Heart left ventricle (tissue), 16 donors: ENCODE results near the gene DLGAP1. TPM values are rescaled to one million over a fixed set of nuclear protein-coding genes. Genes with fewer than 3 reads are reported as not detected.
"Not testable (repeated sequence)": the region's sequence is repeated elsewhere in the genome, so short reads cannot be mapped to it uniquely, and the experiment has no call there.

Experiments used
- ATAC-seq, 4 donors: fragments of 200-7000 bp; cut with Tn5 transposase; one replicate each; pipeline ENCODE4 v1.9.1; 2020 to 2022; ENCODE audit warnings: moderate library complexity in 4 of 4, mild to moderate bottlenecking in 3 of 4, moderate number of reproducible peaks in 1 of 4
- DNase-seq, 5 donors: peaks; one replicate each; pipeline ENCODE4 v3.0.0-alpha.2; 2020
- H3K27ac ChIP-seq, 12 donors: fragments of 200-600 bp; sonication (generic) in 4 of 12; one replicate each; pipeline versions ENCODE4 v1.5.0 to v1.8.0; 2016 to 2022; ENCODE audit warnings: mild to moderate bottlenecking in 2 of 12
- H3K27me3 ChIP-seq, 9 donors: fragments of 200-600 bp; sonication (generic) in 2 of 9; one replicate each; pipeline versions ENCODE4 v1.5.1 to v1.8.0; 2016 to 2022; ENCODE audit warnings: mild to moderate bottlenecking in 3 of 9
- H3K36me3 ChIP-seq, 9 donors: fragments of 200-600 bp; sonication (generic) in 2 of 9; one replicate each; pipeline versions ENCODE4 v1.5.0 to v1.8.0; 2018 to 2022; ENCODE audit warnings: mild to moderate bottlenecking in 2 of 9
- H3K4me1 ChIP-seq, 12 donors: fragments of 200-600 bp; sonication (generic) in 4 of 12; one replicate each; pipeline versions ENCODE4 v1.5.0 to v1.8.0; 2016 to 2022; ENCODE audit warnings: mild to moderate bottlenecking in 3 of 12
- H3K4me3 ChIP-seq, 12 donors: fragments of 200-600 bp; sonication (generic) in 4 of 12; one replicate each; pipeline versions ENCODE4 v1.5.0 to v1.8.0; 2017 to 2022; ENCODE audit warnings: mild to moderate bottlenecking in 9 of 12, moderate library complexity in 4 of 12
- H3K9me3 ChIP-seq, 12 donors: fragments of 200-600 bp; sonication (generic) in 4 of 12; one replicate each; pipeline versions ENCODE4 v1.5.0 to v1.8.0; 2016 to 2022; ENCODE audit warnings: mild to moderate bottlenecking in 1 of 12
- POLR2A ChIP-seq, 2 donors: fragments of 450-650 bp; IDR thresholded peaks; one replicate each; pipeline ENCODE4 v1.6.1; 2017; ENCODE audit warnings: antibody characterized with exemption in 2 of 2, mild to moderate bottlenecking in 2 of 2, moderate library complexity in 2 of 2
- WGBS, 4 donors: extraction: QIAGEN DNeasy Blood & Tissue Kit in 2 of 4; methylation state at CpG; one replicate each; pipeline versions ENCODE4 v1.1.5 to v1.1.7; 2013 to 2018; 5-methylcytosine and 5-hydroxymethylcytosine counted together
- intact Hi-C, 10 donors: fragments of 100-400 bp; cut with DNase I; formaldehyde crosslinking; loops; one replicate each; pipeline versions ENCODE4 v1.11.1 to v1.14.2; 2022
- polyA plus RNA-seq, 2 donors: library from polyadenylated mRNA; stranded (reverse); fragments of 200-250 nt; gene quantifications; one replicate each; pipeline ENCODE4 v1.2.3, GENCODE V29; 2013
- total RNA-seq, 9 donors: library from RNA; depleted of rRNA in 2 of 9; stranded (reverse); fragments of >200 nt in 2 of 9; fragmentation: NEBNext Ultra II Directional in 3 of 9; extraction: Animal tissue kit (Norgen Biotek cat#: 25700) in 3 of 9; gene quantifications; one replicate each; pipeline versions ENCODE4 v1.1.0 to v1.2.4, GENCODE V29; 2016 to 2023
- TF ChIP-seq, protein P1 (sequence below), 12 donors: fragments of 200-600 bp; sonication (generic) in 4 of 12; IDR thresholded peaks; one replicate each; pipeline versions ENCODE4 v1.5.0 to v1.8.0; 2018 to 2022; ENCODE audit warnings: antibody characterized with exemption in 12 of 12, mild to moderate bottlenecking in 5 of 12
- donor health status: ischemic (EF 13 %, LVEDD 7.1; RV severe dilation, severe dysfunction).
- donor health status: healthy with polysubstance abuse.
- donor health status: DM: no; HTN: yes; CAD: no.
- donor health status: DM: no; HTN: no; CAD: no.
- donor health status: ischemic (EF 25% LVEDD 6.9; RV normal size, moderate dysfunction).
- donor health status: ischemic (EF 25% LVEDD 5.7; RV mildly dilated, moderate dysfunction).
- donor health status: healthy.
- donor health status: DM: yes; HTN: yes; CAD: no.
- donor health status: ischemic (EF 35%, LVEDD 5.7; RV mildly dilated, moderate dysfunction).
- donor health status: nonischemic (EF 11% LVEDD 7.7; RV severe dilation, severe dysfunction).
- donor health status: DM: yes; HTN: yes; CAD: no.
- donor health status: PGD.
- donor health status: ischemic (EF 29% LVEDD 5.4; RV normal size, mild dysfunction).
- donor health status: nonischemic (EF 23%, LVEDD 6.1; RV moderate dilation, normal function).

Gene DLGAP1
- total and polyA plus RNA-seq, 11 donors: 0.10 to 5.5 (median 0.40) TPM; not detected in 1

DNA sequence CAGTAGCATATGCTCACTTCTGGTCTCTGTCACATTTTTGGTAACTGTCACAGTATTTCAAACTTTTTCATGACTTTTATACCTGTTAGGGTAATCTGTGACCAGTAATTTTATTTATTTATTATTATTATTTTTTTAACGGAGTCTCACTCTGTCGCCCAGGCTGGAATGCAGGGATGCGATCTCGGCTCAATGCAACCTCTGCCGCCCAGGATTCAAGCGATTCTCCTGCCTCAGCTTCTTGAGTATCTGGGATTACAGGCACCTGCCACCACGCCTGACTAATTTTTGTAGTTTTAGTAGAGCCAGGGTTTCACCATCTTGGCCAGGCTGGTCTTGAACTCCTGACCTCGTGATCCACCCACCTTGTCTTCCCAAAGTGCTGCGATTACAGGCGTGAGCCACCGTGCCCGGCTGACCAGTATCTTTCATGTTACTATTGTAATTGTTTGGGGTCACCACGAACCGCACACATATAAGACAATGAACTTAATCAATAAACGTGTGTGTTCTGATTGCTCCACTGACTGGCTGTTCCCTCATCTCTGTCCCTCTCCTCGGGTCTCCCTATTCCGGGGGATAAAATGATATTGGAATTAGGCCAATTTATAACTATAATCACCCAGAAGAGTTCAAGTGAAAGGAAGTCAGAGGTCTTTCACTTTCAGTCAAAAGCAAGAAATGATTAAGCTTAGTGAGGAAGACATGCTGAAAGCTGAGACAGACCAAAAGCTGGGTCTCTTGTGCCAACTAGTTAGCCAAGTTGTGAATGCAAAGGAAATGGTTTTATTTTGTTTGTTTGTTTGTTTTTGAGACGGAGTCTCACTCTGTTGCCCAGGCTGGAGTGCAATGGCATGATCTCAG lies 982.2 kb downstream of the DLGAP1 start:
- peaks cover 0 to 8% (median 0%) of the 10 kb centered on the region in 12 donors for H3K4me1 ChIP-seq
- H3K27me3 ChIP-seq: no peaks in the 10 kb centered on the region
- WGBS, 4 donors: 81 to 85% (median 84%) methylated on average over 18 of the region's 18 CpGs
- no peak for DNase-seq
- TF ChIP-seq, protein P1, sequence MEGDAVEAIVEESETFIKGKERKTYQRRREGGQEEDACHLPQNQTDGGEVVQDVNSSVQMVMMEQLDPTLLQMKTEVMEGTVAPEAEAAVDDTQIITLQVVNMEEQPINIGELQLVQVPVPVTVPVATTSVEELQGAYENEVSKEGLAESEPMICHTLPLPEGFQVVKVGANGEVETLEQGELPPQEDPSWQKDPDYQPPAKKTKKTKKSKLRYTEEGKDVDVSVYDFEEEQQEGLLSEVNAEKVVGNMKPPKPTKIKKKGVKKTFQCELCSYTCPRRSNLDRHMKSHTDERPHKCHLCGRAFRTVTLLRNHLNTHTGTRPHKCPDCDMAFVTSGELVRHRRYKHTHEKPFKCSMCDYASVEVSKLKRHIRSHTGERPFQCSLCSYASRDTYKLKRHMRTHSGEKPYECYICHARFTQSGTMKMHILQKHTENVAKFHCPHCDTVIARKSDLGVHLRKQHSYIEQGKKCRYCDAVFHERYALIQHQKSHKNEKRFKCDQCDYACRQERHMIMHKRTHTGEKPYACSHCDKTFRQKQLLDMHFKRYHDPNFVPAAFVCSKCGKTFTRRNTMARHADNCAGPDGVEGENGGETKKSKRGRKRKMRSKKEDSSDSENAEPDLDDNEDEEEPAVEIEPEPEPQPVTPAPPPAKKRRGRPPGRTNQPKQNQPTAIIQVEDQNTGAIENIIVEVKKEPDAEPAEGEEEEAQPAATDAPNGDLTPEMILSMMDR (IDR thresholded peaks at IDR 0.05): no peak
- TF ChIP-seq POLR2A (IDR thresholded peaks at IDR 0.05): no peak
- H3K4me3 ChIP-seq: no peak overlapping the region
- H3K36me3 ChIP-seq: no peaks in the 10 kb centered on the region
- H3K27ac ChIP-seq: no peak overlapping the region
- intact Hi-C loops: loop anchor here in 2 of 10 donors (10.0 kb wide), 1 partner anchor 62 kb away; no protein-coding TSS in a partner anchor
- peaks cover 0 to 9% (median 3%) of the 10 kb centered on the region in 12 donors for H3K9me3 ChIP-seq
- no peak for ATAC-seq

- not testable (repeated sequence) for DNase-seq, H3K27me3 ChIP-seq, H3K4me3 ChIP-seq, H3K27ac ChIP-seq, H3K9me3 ChIP-seq, H3K36me3 ChIP-seq, ATAC-seq
- intact Hi-C loops: loop anchor here in 2 of 10 donors (10.0 kb wide), 1 partner anchor 63 kb away; no protein-coding TSS in a partner anchor
- H3K4me1 ChIP-seq: peaks cover 0 to 12% (median 0%) of the 10 kb centered on the region in 12 donors
- WGBS, 4 donors: 83 to 95% (median 91%) methylated on average over 3 of the region's 3 CpGs
Measured at GRCh38 chr18:3472121-3472520, 983.0 kb downstream of the DLGAP1 start.

GRCh38 chr18:3471141-3471648 lies 983.9 kb downstream of the DLGAP1 start:
- H3K9me3 ChIP-seq: peaks cover 0 to 9% (median 3%) of the 10 kb centered on the region in 12 donors
- no peaks in the 10 kb centered on the region for H3K36me3 ChIP-seq
- H3K4me3 ChIP-seq: no peak overlapping the region
- DNase-seq (no peak), ATAC-seq (no peak)
- H3K4me1 ChIP-seq: peaks cover 0 to 21% (median 6%) of the 10 kb centered on the region in 12 donors
- TF ChIP-seq POLR2A (IDR thresholded peaks at IDR 0.05): no peak
- TF ChIP-seq, protein P1 (IDR thresholded peaks at IDR 0.05): no peak
- H3K27ac ChIP-seq: no peak overlapping the region
- WGBS, 4 donors: 87 to 89% (median 89%) methylated on average over 3 of the region's 3 CpGs
- intact Hi-C loops: loop anchor here in 2 of 10 donors (10.0 kb wide), 1 partner anchor 64 kb away; no protein-coding TSS in a partner anchor
- no peaks in the 10 kb centered on the region for H3K27me3 ChIP-seq

DNA sequence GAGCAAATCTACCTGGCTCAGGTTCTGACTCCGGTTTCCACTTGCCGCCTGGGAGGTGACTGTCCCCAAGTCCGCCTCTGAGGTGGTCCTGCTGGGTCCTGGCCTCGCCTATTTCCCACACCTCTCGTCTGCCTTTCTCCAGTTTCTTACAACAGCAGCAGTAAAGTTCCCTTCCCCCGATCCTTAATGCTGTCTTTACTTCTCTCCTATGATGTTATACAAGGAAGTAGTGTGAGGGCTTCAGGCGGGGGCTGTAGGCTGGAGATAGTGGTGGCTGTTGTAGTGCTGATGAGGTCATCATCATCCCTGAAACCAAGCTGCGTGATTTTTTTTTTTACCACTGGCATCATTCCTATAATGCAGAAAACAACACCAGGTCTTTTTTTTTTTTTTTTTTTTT lies 986.3 kb downstream of the DLGAP1 start:
- no peak for ATAC-seq
- no peak overlapping the region for H3K27ac ChIP-seq

More for the DNA sequence above, 986.3 kb downstream of the DLGAP1 start:
- Histone ChIP-seq H3K27me3 (no peaks in the 10 kb centered on the region), H3K9me3 (no peaks in the 10 kb centered on the region), H3K36me3 (no peaks in the 10 kb centered on the region), H3K4me1 (peaks cover 0 to 22% (median 7%) of the 10 kb centered on the region in 12 donors), H3K4me3 (no peak overlapping the region)
- intact Hi-C loops: loop anchor here in 1 of 10 donors (5.0 kb wide), 1 partner anchor 113 kb away; no protein-coding TSS in a partner anchor
- TF ChIP-seq, protein P1 (IDR thresholded peaks at IDR 0.05): no peak
- no peak for TF ChIP-seq POLR2A (IDR thresholded peaks at IDR 0.05)
- no peak for DNase-seq
- 74 to 85% (median 78%) methylated on average over 8 of the region's 8 CpGs for WGBS, 4 donors
